SK-N-SH (cell line): ENCODE results near the gene PPM1L. TPM values are rescaled to one million over a fixed set of nuclear protein-coding genes. Genes with fewer than 3 reads are reported as not detected.

Experiments
- CTCF ChIA-PET: fragments of 300-600, 350-600 bp; formaldehyde crosslinking; extraction: SDS; loops from one replicate; lab custom pipeline; 2021; lab: Yijun Ruan, JAX
- POLR2A ChIA-PET: fragments of 350-600 bp; sonication (Branson Sonifier 250); formaldehyde crosslinking; extraction: SDS; loops from one replicate; lab custom pipeline; 2020; ENCODE audit warnings: antibody characterized with exemption, inconsistent platforms; lab: Yijun Ruan, JAX
- DNase-seq: peaks from one replicate; pipeline ENCODE4 v3.0.0; 2012
- H2AFZ ChIP-seq: fragments of 200-600 bp; sonication (generic); 2 replicates; pipeline ENCODE4 v1.8.1; 2016; ENCODE audit warnings: antibody characterized with exemption, mild to moderate bottlenecking, low read depth
- H3F3A ChIP-seq: fragments of 200-600 bp; sonication (generic); replicated peaks from 2 replicates; pipeline ENCODE3; 2016; ENCODE audit warnings: antibody characterized with exemption, mild to moderate bottlenecking; ENCODE audit not compliant: insufficient read depth
- H3K27ac ChIP-seq, 2 experiments: fragments of 200-500 bp in 1 of 2; fragments of 200-600 bp in 1 of 2; sonication (Bioruptor generic) in 1 of 2; sonication (generic), shearing (Covaris generic) in 1 of 2; 2 replicates each; pipeline versions ENCODE4 v1.5.1 to v1.6.1; 2014 to 2016; ENCODE audit warnings: low read depth in 2 of 2, inconsistent platforms in 1 of 2, low read length in 1 of 2, mild to moderate bottlenecking in 1 of 2, mixed read lengths in 1 of 2
- H3K27me3 ChIP-seq: fragments of 200-600 bp; sonication (generic), shearing (Covaris generic); 2 replicates; pipeline ENCODE4 v1.6.1; 2016; ENCODE audit warnings: mixed run types; ENCODE audit not compliant: insufficient read depth
- H3K36me3 ChIP-seq, 2 experiments: fragments of 200-500 bp in 1 of 2; fragments of 200-600 bp in 1 of 2; sonication (Bioruptor generic) in 1 of 2; sonication (generic) in 1 of 2; replicated peaks in 1 of 2; 2 replicates each; pipeline versions ENCODE3 to v1.5.1; 2014 to 2016; ENCODE audit warnings: low read length in 1 of 2, mild to moderate bottlenecking in 1 of 2; ENCODE audit not compliant: insufficient read depth in 2 of 2, control insufficient read depth in 1 of 2
- H3K4me1 ChIP-seq, 2 experiments: fragments of 200-500 bp in 1 of 2; fragments of 200-600 bp in 1 of 2; sonication (Bioruptor generic) in 1 of 2; sonication (generic), shearing (Covaris generic) in 1 of 2; 2 replicates each; pipeline versions ENCODE4 v1.5.1 to v1.6.1; 2014 to 2016; ENCODE audit warnings: low read depth in 1 of 2, low read length in 1 of 2, mixed run types in 1 of 2; ENCODE audit not compliant: insufficient read depth in 2 of 2, control insufficient read depth in 1 of 2
- H3K4me2 ChIP-seq: fragments of 200-600 bp; sonication (generic), shearing (Covaris generic); 2 replicates; pipeline ENCODE4 v1.6.1; 2017; ENCODE audit warnings: mixed run types
- H3K4me3 ChIP-seq, 2 experiments: fragments of 200-500 bp in 1 of 2; fragments of 200-600 bp in 1 of 2; sonication (Bioruptor generic) in 1 of 2; sonication (generic), shearing (Covaris generic) in 1 of 2; 2 replicates each; pipeline versions ENCODE4 v1.5.1 to v1.8.1; 2014 to 2016; ENCODE audit warnings: low read depth in 2 of 2, inconsistent platforms in 1 of 2, low read length in 1 of 2, mild to moderate bottlenecking in 1 of 2, mixed read lengths in 1 of 2, moderate library complexity in 1 of 2
- H3K79me2 ChIP-seq: fragments of 200-600 bp; sonication (generic); 2 replicates; pipeline ENCODE4 v1.8.1; 2017; ENCODE audit warnings: mild to moderate bottlenecking; ENCODE audit not compliant: insufficient read depth
- H3K9ac ChIP-seq: fragments of 200-600 bp; sonication (generic); 2 replicates; pipeline ENCODE4 v1.6.1; 2017; ENCODE audit warnings: mixed run types
- H3K9me2 ChIP-seq: fragments of 200-600 bp; sonication (generic); 2 replicates; pipeline ENCODE4 v1.6.1; 2017; ENCODE audit warnings: mixed run types
- H3K9me3 ChIP-seq: fragments of 200-600 bp; sonication (generic); 2 replicates; pipeline ENCODE4 v1.6.1; 2017; ENCODE audit warnings: mixed run types, mild to moderate bottlenecking, moderate library complexity
- H4K20me1 ChIP-seq: fragments of 200-600 bp; sonication (generic); 2 replicates; pipeline ENCODE4 v1.6.1; 2017; ENCODE audit warnings: mild to moderate bottlenecking, mixed run types; ENCODE audit not compliant: insufficient read depth
- CHD2 ChIP-seq: fragments of 150-350 bp; IDR thresholded peaks from 2 replicates; pipeline ENCODE4 v1.6.1; 2018; ENCODE audit warnings: low read length; ENCODE audit not compliant: partially characterized antibody
- FOSL2 ChIP-seq: IDR thresholded peaks from 2 replicates; pipeline ENCODE4 v1.4.0; 2012; ENCODE audit warnings: low read depth, mild to moderate bottlenecking, moderate library complexity, borderline replicate concordance
- GATA2 ChIP-seq: sonication (generic); formaldehyde crosslinking; IDR thresholded peaks from 2 replicates; pipeline ENCODE4 v1.5.0; 2020; ENCODE audit warnings: mild to moderate bottlenecking, missing genetic modification reagents
- JUND ChIP-seq: IDR thresholded peaks from 2 replicates; pipeline ENCODE4 v1.4.0; 2012
- NRF1 ChIP-seq: IDR thresholded peaks from 2 replicates; pipeline ENCODE4 v1.6.1; 2012; ENCODE audit warnings: low read depth, mild to moderate bottlenecking, low read length
- RFX5 ChIP-seq: IDR thresholded peaks from 2 replicates; pipeline ENCODE4 v1.6.1; 2012; ENCODE audit warnings: mild to moderate bottlenecking, improper control_type of control experiment, low read length
- SMC3 ChIP-seq: IDR thresholded peaks from 2 replicates; pipeline ENCODE4 v1.6.1; 2012; ENCODE audit warnings: low read depth, low read length, improper control_type of control experiment
- TEAD4 ChIP-seq: IDR thresholded peaks from 2 replicates; pipeline ENCODE4 v1.4.0; 2012; ENCODE audit warnings: mild to moderate bottlenecking, borderline replicate concordance; ENCODE audit not compliant: insufficient read depth
- YY1 ChIP-seq: IDR thresholded peaks from 2 replicates; pipeline ENCODE4 v1.4.0; 2012; ENCODE audit warnings: low read depth, mild to moderate bottlenecking
- WGBS: methylation state at CpG from one replicate; pipeline ENCODE4 v1.1.6; 2017; ENCODE audit warnings: low lambda C conversion rate; 5-methylcytosine and 5-hydroxymethylcytosine counted together
- polyA plus RNA-seq, 3 experiments: library from polyadenylated mRNA; depleted of rRNA; stranded (reverse); fragments of >200 nt; gene quantifications; 2 replicates each; pipeline ENCODE4 v1.2.3, GENCODE V29; 2012
- TF ChIP-seq, protein P1 (sequence below): IDR thresholded peaks from 2 replicates; pipeline ENCODE4 v1.4.0; 2012; ENCODE audit warnings: low read depth, borderline replicate concordance
- TF ChIP-seq, protein P2 (sequence below): IDR thresholded peaks from 2 replicates; pipeline ENCODE4 v1.4.0; 2012; ENCODE audit warnings: low read depth, borderline replicate concordance
- TF ChIP-seq, protein P3 (sequence below): IDR thresholded peaks from 2 replicates; pipeline ENCODE4; 2012
- TF ChIP-seq, protein P4 (sequence below): fragments of 200-600 bp; sonication (generic); IDR thresholded peaks from 2 replicates; pipeline ENCODE4 v1.6.1; 2017; ENCODE audit warnings: antibody characterized with exemption, mild to moderate bottlenecking, moderate library complexity
- TF ChIP-seq, protein P5 (sequence below): IDR thresholded peaks from 2 replicates; pipeline ENCODE4 v1.6.1; 2012; ENCODE audit warnings: mild to moderate bottlenecking, low read depth, low read length, moderate library complexity

Gene PPM1L
- polyA plus RNA-seq, 1 of the 3 experiments (the other 2 are of a cell fraction): 0.16 TPM

DNA sequence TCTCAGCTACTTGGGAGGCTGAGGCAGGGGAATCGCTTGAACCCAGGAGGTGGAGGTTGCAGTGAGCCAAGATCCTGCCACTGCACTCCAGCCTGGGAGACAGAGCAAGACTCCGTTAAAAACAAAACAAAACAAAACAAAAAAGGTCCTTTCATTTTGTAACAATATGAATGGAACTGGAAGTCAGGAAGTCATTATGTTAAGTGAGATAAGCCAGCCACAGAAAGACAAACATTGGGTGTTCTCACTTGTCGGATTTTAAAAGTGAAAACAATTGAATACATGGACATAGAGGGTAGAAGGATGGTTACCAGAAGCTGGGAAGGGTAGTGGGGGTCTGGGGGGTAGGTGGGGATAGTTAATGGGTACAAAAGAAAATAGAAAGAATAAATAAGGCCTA is 361.6 kb downstream of the PPM1L start:
- TF ChIP-seq, protein P1, sequence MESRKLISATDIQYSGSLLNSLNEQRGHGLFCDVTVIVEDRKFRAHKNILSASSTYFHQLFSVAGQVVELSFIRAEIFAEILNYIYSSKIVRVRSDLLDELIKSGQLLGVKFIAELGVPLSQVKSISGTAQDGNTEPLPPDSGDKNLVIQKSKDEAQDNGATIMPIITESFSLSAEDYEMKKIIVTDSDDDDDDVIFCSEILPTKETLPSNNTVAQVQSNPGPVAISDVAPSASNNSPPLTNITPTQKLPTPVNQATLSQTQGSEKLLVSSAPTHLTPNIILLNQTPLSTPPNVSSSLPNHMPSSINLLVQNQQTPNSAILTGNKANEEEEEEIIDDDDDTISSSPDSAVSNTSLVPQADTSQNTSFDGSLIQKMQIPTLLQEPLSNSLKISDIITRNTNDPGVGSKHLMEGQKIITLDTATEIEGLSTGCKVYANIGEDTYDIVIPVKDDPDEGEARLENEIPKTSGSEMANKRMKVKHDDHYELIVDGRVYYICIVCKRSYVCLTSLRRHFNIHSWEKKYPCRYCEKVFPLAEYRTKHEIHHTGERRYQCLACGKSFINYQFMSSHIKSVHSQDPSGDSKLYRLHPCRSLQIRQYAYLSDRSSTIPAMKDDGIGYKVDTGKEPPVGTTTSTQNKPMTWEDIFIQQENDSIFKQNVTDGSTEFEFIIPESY: no peak
- no peak for TF ChIP-seq FOSL2
- no peak for TF ChIP-seq SMC3
- TF ChIP-seq, protein P2, sequence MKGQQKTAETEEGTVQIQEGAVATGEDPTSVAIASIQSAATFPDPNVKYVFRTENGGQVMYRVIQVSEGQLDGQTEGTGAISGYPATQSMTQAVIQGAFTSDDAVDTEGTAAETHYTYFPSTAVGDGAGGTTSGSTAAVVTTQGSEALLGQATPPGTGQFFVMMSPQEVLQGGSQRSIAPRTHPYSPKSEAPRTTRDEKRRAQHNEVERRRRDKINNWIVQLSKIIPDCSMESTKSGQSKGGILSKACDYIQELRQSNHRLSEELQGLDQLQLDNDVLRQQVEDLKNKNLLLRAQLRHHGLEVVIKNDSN: no peak
- no peak for TF ChIP-seq YY1
- TF ChIP-seq JUND: no peak
- no peak for TF ChIP-seq GATA2 (CRISPR knock-in tag)
- TF ChIP-seq TEAD4: no peak
- TF ChIP-seq, protein P3, sequence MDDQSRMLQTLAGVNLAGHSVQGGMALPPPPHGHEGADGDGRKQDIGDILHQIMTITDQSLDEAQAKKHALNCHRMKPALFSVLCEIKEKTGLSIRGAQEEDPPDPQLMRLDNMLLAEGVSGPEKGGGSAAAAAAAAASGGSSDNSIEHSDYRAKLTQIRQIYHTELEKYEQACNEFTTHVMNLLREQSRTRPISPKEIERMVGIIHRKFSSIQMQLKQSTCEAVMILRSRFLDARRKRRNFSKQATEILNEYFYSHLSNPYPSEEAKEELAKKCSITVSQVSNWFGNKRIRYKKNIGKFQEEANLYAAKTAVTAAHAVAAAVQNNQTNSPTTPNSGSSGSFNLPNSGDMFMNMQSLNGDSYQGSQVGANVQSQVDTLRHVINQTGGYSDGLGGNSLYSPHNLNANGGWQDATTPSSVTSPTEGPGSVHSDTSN: no peak
- TF ChIP-seq NRF1: no peak
- CTCF ChIA-PET: no interaction called here

DNA sequence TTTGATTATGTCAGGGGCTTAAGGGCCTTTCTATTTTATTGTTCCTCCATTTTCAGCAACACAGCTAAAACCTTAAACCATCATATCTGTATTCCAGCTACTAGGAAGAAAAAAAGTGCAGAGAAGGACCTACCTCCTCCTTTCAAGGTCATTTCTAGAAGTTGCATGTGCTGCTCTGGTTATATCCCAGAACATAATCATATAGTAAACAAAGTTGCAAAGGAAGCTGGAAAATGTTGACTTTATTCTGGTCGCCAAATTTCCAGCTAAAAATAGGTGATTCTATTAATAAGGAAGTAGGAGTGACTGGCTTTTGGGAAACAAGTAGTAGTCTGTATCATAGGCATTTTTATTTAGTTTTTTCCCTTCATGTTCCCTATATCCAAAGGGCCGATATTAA is 370.5 kb downstream of the PPM1L start:
- H3K4me2 ChIP-seq: no peak overlapping the region
- no peaks in the 10 kb centered on the region for H3K9me3 ChIP-seq
- WGBS: 28% methylated on average over 2 of the region's 2 CpGs
- no peak overlapping the region for H2AFZ ChIP-seq
- no peaks in the 10 kb centered on the region for H3K9me2 ChIP-seq
- POLR2A ChIA-PET: no interaction called here
- H3K4me1 ChIP-seq: no peaks in the 10 kb centered on the region
- no peak overlapping the region for H3K27ac ChIP-seq
- H3K4me3 ChIP-seq: no peak overlapping the region
- no peak overlapping the region for H3K9ac ChIP-seq
- no peaks in the 10 kb centered on the region for H3F3A ChIP-seq
- no peaks in the 10 kb centered on the region for H3K36me3 ChIP-seq
- CTCF ChIA-PET: no interaction called here
- no peaks in the 10 kb centered on the region for H4K20me1 ChIP-seq
- no peak for DNase-seq
- H3K79me2 ChIP-seq: no peaks in the 10 kb centered on the region
- no peaks in the 10 kb centered on the region for H3K27me3 ChIP-seq
- TF ChIP-seq FOSL2 (no peak), TEAD4 (no peak), RFX5 (no peak), CHD2 (no peak)
- TF ChIP-seq, protein P1: no peak
- TF ChIP-seq, protein P4, sequence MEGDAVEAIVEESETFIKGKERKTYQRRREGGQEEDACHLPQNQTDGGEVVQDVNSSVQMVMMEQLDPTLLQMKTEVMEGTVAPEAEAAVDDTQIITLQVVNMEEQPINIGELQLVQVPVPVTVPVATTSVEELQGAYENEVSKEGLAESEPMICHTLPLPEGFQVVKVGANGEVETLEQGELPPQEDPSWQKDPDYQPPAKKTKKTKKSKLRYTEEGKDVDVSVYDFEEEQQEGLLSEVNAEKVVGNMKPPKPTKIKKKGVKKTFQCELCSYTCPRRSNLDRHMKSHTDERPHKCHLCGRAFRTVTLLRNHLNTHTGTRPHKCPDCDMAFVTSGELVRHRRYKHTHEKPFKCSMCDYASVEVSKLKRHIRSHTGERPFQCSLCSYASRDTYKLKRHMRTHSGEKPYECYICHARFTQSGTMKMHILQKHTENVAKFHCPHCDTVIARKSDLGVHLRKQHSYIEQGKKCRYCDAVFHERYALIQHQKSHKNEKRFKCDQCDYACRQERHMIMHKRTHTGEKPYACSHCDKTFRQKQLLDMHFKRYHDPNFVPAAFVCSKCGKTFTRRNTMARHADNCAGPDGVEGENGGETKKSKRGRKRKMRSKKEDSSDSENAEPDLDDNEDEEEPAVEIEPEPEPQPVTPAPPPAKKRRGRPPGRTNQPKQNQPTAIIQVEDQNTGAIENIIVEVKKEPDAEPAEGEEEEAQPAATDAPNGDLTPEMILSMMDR: no peak
- TF ChIP-seq, protein P5, sequence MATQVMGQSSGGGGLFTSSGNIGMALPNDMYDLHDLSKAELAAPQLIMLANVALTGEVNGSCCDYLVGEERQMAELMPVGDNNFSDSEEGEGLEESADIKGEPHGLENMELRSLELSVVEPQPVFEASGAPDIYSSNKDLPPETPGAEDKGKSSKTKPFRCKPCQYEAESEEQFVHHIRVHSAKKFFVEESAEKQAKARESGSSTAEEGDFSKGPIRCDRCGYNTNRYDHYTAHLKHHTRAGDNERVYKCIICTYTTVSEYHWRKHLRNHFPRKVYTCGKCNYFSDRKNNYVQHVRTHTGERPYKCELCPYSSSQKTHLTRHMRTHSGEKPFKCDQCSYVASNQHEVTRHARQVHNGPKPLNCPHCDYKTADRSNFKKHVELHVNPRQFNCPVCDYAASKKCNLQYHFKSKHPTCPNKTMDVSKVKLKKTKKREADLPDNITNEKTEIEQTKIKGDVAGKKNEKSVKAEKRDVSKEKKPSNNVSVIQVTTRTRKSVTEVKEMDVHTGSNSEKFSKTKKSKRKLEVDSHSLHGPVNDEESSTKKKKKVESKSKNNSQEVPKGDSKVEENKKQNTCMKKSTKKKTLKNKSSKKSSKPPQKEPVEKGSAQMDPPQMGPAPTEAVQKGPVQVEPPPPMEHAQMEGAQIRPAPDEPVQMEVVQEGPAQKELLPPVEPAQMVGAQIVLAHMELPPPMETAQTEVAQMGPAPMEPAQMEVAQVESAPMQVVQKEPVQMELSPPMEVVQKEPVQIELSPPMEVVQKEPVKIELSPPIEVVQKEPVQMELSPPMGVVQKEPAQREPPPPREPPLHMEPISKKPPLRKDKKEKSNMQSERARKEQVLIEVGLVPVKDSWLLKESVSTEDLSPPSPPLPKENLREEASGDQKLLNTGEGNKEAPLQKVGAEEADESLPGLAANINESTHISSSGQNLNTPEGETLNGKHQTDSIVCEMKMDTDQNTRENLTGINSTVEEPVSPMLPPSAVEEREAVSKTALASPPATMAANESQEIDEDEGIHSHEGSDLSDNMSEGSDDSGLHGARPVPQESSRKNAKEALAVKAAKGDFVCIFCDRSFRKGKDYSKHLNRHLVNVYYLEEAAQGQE: no peak

More for the DNA sequence above, 361.6 kb downstream of the PPM1L start:
- no peak for DNase-seq
- Histone ChIP-seq H3K9ac (no peak overlapping the region), H4K20me1 (no peaks in the 10 kb centered on the region), H3K4me3 (no peak overlapping the region), H3K27me3 (no peaks in the 10 kb centered on the region), H3K36me3 (no peaks in the 10 kb centered on the region), H3K4me1 (no peaks in the 10 kb centered on the region), H3K9me3 (no peaks in the 10 kb centered on the region), H2AFZ (no peak overlapping the region), H3K4me2 (no peak overlapping the region), H3K27ac (no peak overlapping the region), H3K79me2 (no peaks in the 10 kb centered on the region), H3F3A (no peaks in the 10 kb centered on the region), H3K9me2 (no peaks in the 10 kb centered on the region)
- POLR2A ChIA-PET: no interaction called here
- 35% methylated on average over 3 of the region's 3 CpGs for WGBS
